Mesenchymal stem cell (in vitro differentiated cells and primary cell): ENCODE measurements around the gene NCOA6.

Source experiments
- DNase-seq: peaks from one replicate; pipeline ENCODE4 v3.0.0-alpha.2; 2013
- H2AFZ ChIP-seq: one replicate; pipeline ENCODE4 v1.6.1; 2013; ENCODE audit warnings: low read depth, mild to moderate bottlenecking, control low read depth, inconsistent platforms, low read length, moderate library complexity
- H2AK5ac ChIP-seq: 2 replicates; pipeline ENCODE4 v1.6.1; 2013; ENCODE audit warnings: low read length, moderate library complexity, mild to moderate bottlenecking, inconsistent platforms; ENCODE audit not compliant: severe bottlenecking
- H2BK120ac ChIP-seq: one replicate; pipeline ENCODE4 v1.6.1; 2013; ENCODE audit warnings: low read depth, mild to moderate bottlenecking, inconsistent platforms, low read length, moderate library complexity
- H2BK12ac ChIP-seq, 2 experiments: one replicate each; pipeline ENCODE4 v1.6.1; 2013; ENCODE audit warnings: inconsistent platforms in 2 of 2, low read length in 2 of 2, mild to moderate bottlenecking in 2 of 2, moderate library complexity in 2 of 2, control low read depth in 1 of 2
- H2BK15ac ChIP-seq: one replicate; pipeline ENCODE4 v1.6.1; 2013; ENCODE audit warnings: mild to moderate bottlenecking, low read depth, inconsistent platforms; ENCODE audit not compliant: poor library complexity, severe bottlenecking
- H2BK5ac ChIP-seq: 2 replicates; pipeline ENCODE4 v1.6.1; 2013; ENCODE audit warnings: low read depth, mild to moderate bottlenecking, low read length, control low read depth, inconsistent platforms; ENCODE audit not compliant: poor library complexity, severe bottlenecking
- H3K14ac ChIP-seq, 2 experiments: one replicate each; pipeline ENCODE4 v1.6.1; 2013; ENCODE audit warnings: inconsistent platforms in 2 of 2, low read length in 2 of 2, control low read depth in 1 of 2, mild to moderate bottlenecking in 1 of 2, moderate library complexity in 1 of 2
- H3K18ac ChIP-seq, 2 experiments: one replicate each; pipeline ENCODE4 v1.6.1; 2013; ENCODE audit warnings: inconsistent platforms in 2 of 2, low read length in 2 of 2, control low read depth in 1 of 2, low read depth in 1 of 2, mild to moderate bottlenecking in 1 of 2
- H3K23ac ChIP-seq, 2 experiments: one replicate each; pipeline ENCODE4 v1.6.1; 2013; ENCODE audit warnings: inconsistent platforms in 2 of 2, low read length in 2 of 2, mild to moderate bottlenecking in 2 of 2, moderate library complexity in 2 of 2, control low read depth in 1 of 2
- H3K27ac ChIP-seq: 2 replicates; pipeline ENCODE4 v1.5.1; 2013; ENCODE audit warnings: mild to moderate bottlenecking, moderate library complexity, low read length, control low read depth, inconsistent platforms; ENCODE audit not compliant: poor library complexity, severe bottlenecking
- H3K27me3 ChIP-seq, 2 experiments: 2 replicates each; pipeline versions ENCODE4 v1.6.1 to v1.7.0; 2013; ENCODE audit warnings: low read length in 2 of 2, mild to moderate bottlenecking in 2 of 2, moderate library complexity in 2 of 2, control low read depth in 1 of 2, inconsistent platforms in 1 of 2; ENCODE audit not compliant: control insufficient read depth in 1 of 2, insufficient read depth in 1 of 2
- H3K36me3 ChIP-seq, 2 experiments: 2 replicates each; pipeline versions ENCODE4 v1.6.1 to v1.7.0; 2013; ENCODE audit warnings: low read length in 2 of 2, control low read depth in 1 of 2, inconsistent platforms in 1 of 2, low read depth in 1 of 2, mild to moderate bottlenecking in 1 of 2; ENCODE audit not compliant: insufficient read depth in 2 of 2, control insufficient read depth in 1 of 2
- H3K4ac ChIP-seq, 2 experiments: one replicate each; pipeline ENCODE4 v1.6.1; 2013; ENCODE audit warnings: inconsistent platforms in 2 of 2, low read length in 2 of 2, mild to moderate bottlenecking in 2 of 2, moderate library complexity in 2 of 2, control low read depth in 1 of 2, low read depth in 1 of 2
- H3K4me1 ChIP-seq: 2 replicates; pipeline ENCODE4 v1.6.1; 2013; ENCODE audit warnings: low read depth, low read length, control low read depth; ENCODE audit not compliant: control insufficient read depth, insufficient read depth
- H3K4me2 ChIP-seq: 2 replicates; pipeline ENCODE4 v1.6.1; 2013; ENCODE audit warnings: low read length, mild to moderate bottlenecking, inconsistent platforms; ENCODE audit not compliant: poor library complexity, severe bottlenecking
- H3K4me3 ChIP-seq, 2 experiments: 2 replicates each; pipeline versions ENCODE4 v1.5.1 to v1.7.0; 2013; ENCODE audit warnings: low read length in 2 of 2, mild to moderate bottlenecking in 2 of 2, control low read depth in 1 of 2, low read depth in 1 of 2; ENCODE audit not compliant: insufficient read depth in 1 of 2
- H3K79me1 ChIP-seq: replicated peaks from 2 replicates; pipeline ENCODE4 v1.6.1; 2013; ENCODE audit warnings: mild to moderate bottlenecking, control low read depth, low read length, inconsistent platforms; ENCODE audit not compliant: poor library complexity, severe bottlenecking
- H3K9ac ChIP-seq: 2 replicates; pipeline ENCODE4 v1.7.0; 2013; ENCODE audit warnings: mild to moderate bottlenecking, low read length, moderate library complexity
- H3K9me3 ChIP-seq: 2 replicates; pipeline ENCODE4 v1.7.0; 2013; ENCODE audit warnings: mild to moderate bottlenecking, low read length; ENCODE audit not compliant: control insufficient read depth
- H4K8ac ChIP-seq: one replicate; pipeline ENCODE4 v1.6.1; 2013; ENCODE audit warnings: inconsistent platforms, mild to moderate bottlenecking, low read length, moderate library complexity
- H4K91ac ChIP-seq: one replicate; pipeline ENCODE4 v1.6.1; 2013; ENCODE audit warnings: mild to moderate bottlenecking, low read length, inconsistent platforms
- WGBS: methylation state at CpG from one replicate; pipeline ENCODE4 v1.1.7; 2013; ENCODE audit warnings: mixed read lengths; 5-methylcytosine and 5-hydroxymethylcytosine counted together

NCOA6 gene

DNA sequence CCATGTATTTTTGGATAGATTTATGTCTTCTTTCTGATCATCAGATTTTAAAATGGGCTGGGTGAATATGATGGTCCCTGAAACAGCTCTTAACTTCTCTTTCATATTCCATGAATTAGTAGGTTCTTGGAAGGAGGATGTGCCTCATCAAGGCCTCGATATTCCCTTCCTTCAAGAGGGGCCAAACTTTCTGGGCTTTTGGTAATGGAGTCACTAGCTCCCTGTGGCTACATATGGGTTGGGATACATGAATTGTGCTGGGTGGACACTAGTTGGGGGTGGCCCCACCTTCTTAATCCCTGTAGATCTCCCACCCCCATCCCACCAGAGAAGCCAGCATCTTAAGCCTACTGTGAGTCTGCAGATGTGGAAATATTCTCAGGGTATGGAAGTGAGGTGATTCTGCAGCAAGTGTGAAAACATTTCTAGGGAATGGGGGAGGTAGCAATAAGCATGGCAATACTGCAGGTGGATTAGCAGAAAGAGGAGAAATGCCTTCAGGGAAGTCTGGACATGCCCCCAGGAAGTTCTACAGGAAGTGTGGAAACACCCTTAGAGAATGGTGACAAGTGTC lies 119.1 kb downstream of the NCOA6 start:
- H3K4me1 ChIP-seq: peaks cover 26% of the 10 kb centered on the region
- no peak overlapping the region for H2AFZ ChIP-seq
- H3K4ac ChIP-seq: no peak overlapping the region
- H3K9me3 ChIP-seq: no peaks in the 10 kb centered on the region
- H3K9ac ChIP-seq: peak overlapping the region; percentile 92
- H3K4me2 ChIP-seq: no peak overlapping the region
- no peak overlapping the region for H3K4me3 ChIP-seq
- no peak overlapping the region for H3K27ac ChIP-seq
- no peak for DNase-seq
- no peak overlapping the region for H4K91ac ChIP-seq
- H3K23ac ChIP-seq: no peak overlapping the region
- no peak overlapping the region for H2BK12ac ChIP-seq
- H4K8ac ChIP-seq: no peak overlapping the region
- no peak overlapping the region for H2BK5ac ChIP-seq
- no peak overlapping the region for H2BK15ac ChIP-seq
- WGBS: no CpG with 5 or more reads among the region's 1 CpG
- H3K14ac ChIP-seq: no peak overlapping the region
- H2BK120ac ChIP-seq: no peak overlapping the region
- no peak overlapping the region for H2AK5ac ChIP-seq
- H3K79me1 ChIP-seq: peaks cover 14% of the 10 kb centered on the region
- H3K36me3 ChIP-seq: peaks cover 9 to 11% of the 10 kb centered on the region in 2 experiments
- H3K18ac ChIP-seq: no peak overlapping the region
- peaks cover 0 to 10% of the 10 kb centered on the region in 2 experiments for H3K27me3 ChIP-seq

DNA sequence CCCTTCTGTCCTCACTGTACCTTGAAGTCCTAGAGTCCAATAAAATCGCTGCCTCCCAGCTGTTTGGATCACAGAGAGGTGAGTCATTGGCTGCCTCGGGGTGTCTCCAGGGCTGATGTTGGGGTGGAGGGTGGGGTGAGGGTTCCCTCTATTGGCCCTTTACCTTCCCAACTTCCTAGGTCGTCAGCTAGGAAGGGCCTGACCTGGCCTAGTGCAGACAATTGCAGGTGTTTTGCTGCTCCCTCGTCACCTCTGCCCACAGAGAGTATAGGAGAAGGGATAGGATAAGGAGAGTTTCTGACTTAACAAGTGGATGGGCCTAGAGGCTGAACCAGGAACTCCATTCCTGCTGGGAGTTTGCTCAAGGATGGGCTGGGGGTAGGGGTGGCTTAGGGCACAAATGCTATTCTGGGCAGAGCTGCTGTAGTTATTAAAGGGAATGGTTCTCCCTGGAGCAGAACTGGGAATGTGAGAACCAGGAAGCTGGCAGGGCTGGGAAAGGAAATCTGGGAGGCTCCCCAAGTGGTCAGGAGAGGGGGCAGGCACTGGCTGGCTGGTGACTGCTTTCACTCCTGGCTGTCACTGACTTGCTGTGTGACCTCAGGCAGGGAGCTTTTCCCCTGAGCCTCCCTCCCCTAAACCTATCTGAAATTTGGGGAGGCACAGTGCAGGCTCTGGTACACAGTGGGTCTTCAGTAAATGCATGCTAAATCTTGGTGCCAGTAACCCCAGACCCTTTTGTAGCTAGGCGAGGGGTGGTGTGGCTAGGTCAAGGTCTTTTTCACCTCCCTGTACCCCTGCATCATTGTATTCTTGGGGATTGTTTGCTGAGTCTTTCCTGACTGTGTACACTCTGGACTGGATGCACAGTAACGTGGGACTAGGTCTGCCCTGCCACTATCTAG lies 119.8 kb downstream of the NCOA6 start:
- Histone ChIP-seq H2BK12ac (peak overlapping the region in 1 of 2 experiments; percentile 67), H4K91ac (no peak overlapping the region), H3K9ac (peak overlapping the region; percentile 92), H2BK15ac (no peak overlapping the region), H2AK5ac (no peak overlapping the region), H3K4me3 (peak overlapping the region in 1 of 2 experiments; percentile 83), H3K23ac (peak overlapping the region in 1 of 2 experiments; percentile 16), H2BK120ac (peak overlapping the region; percentile 11), H4K8ac (no peak overlapping the region), H2AFZ (no peak overlapping the region), H3K14ac (peak overlapping the region in 1 of 2 experiments; percentile 26), H3K27me3 (peaks cover 0 to 11% of the 10 kb centered on the region in 2 experiments), H2BK5ac (no peak overlapping the region), H3K27ac (no peak overlapping the region), H3K4ac (peak overlapping the region; percentile 32 to 66), H3K79me1 (peaks cover 14% of the 10 kb centered on the region), H3K9me3 (no peaks in the 10 kb centered on the region), H3K4me2 (peak overlapping the region; percentile 58), H3K36me3 (peaks cover 2 to 4% of the 10 kb centered on the region in 2 experiments), H3K18ac (peak overlapping the region in 1 of 2 experiments; percentile 18), H3K4me1 (peaks cover 25% of the 10 kb centered on the region)
- WGBS: 59% methylated on average over 6 of the region's 6 CpGs
- peak; percentile 66 for DNase-seq

DNA sequence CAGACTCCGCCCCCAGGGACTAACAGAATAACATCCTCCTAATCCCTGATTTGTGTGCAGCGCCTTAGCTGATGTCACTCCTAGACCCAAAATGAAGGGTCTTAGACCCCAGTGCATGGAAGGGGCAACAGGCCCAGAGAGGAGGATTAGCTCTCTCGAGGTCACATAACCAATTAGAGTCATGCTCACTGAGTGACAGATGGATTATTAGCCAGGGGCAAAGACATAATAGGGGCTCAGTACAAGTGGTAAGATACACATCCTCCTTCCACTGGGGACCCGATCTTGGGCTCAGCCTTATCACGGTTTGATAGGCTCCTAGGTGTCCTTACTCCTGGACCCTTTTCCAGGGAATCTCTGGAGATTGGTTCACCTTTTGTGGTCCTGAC lies 120.4 kb downstream of the NCOA6 start:
- Histone ChIP-seq H4K91ac (peak overlapping the region; percentile 62), H3K18ac (peak overlapping the region; percentile 26 to 30), H3K4ac (peak overlapping the region; percentile 10 to 67), H2AFZ (no peak overlapping the region), H4K8ac (no peak overlapping the region), H3K9ac (peak overlapping the region; percentile 92), H2AK5ac (no peak overlapping the region), H3K79me1 (peaks cover 10% of the 10 kb centered on the region), H3K27ac (no peak overlapping the region), H3K4me3 (peak overlapping the region; percentile 83 to 88), H3K23ac (peak overlapping the region in 1 of 2 experiments; percentile 16), H3K4me1 (peaks cover 18% of the 10 kb centered on the region), H3K36me3 (peaks cover 0 to 4% of the 10 kb centered on the region in 2 experiments), H2BK12ac (no peak overlapping the region), H3K9me3 (no peaks in the 10 kb centered on the region), H2BK120ac (no peak overlapping the region), H3K4me2 (peak overlapping the region; percentile 58), H2BK5ac (no peak overlapping the region), H3K14ac (no peak overlapping the region), H2BK15ac (no peak overlapping the region), H3K27me3 (peaks cover 0 to 11% of the 10 kb centered on the region in 2 experiments)
- 70% methylated on average over 5 of the region's 5 CpGs for WGBS
- DNase-seq: no peak
